ENCODE data around the gene VWA7.

VWA7 gene

DNA sequence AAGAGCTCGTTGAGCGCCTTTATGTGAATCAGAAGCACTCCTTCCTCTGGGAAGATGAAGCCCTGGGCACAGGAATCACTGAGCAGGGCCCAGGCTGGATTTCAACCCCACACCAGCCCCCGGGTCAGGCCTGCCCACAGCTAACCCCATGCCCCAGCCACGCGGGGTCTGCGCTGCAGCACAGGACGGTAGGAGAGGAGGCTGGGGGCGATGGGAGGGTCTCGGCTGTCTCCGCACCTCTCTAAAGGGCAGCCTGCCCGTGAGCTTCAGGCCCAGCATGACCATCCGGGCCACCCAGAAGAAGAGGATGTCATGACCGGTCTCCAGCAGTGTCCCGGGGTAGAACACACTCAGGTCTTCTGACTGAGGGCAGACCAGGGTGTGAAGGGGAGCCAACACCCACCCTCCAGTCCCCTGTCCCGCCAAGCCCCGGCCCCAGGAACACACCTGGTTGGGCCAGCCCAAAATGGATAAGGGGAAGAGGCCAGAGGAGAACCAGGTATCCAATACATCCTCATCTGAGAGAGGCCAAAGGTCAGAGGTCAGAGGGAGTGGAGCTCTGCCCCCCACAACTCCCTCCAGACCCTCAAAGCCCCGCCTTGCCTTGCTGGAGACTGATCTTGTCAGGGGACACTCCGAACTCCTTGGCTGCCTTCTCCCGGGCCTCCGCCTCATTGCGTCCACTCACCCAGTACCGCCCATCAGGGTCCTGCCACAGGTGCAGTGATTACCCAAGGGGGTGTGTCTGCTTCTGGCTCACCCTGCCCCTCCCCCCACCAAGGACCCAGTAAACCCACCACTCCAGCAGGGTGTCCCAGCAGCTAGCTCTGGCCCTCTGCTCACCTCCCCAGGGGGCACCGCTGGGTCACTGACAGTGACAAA is 4.4 kb upstream of the VWA7 start:
- no peaks in the 10 kb centered on the region for H3K27me3 ChIP-seq (ENCODE audit: insufficient read depth, low read length, poor library complexity)
- peaks cover 8% of the 10 kb centered on the region for H4K20me1 ChIP-seq (ENCODE audit: insufficient read depth, low read length)
- no peaks in the 10 kb centered on the region for H3K79me2 ChIP-seq (ENCODE audit: insufficient read depth, low read length)
- no peak for DNase-seq
- TF ChIP-seq EZH2 (IDR thresholded peaks at IDR 0.05; ENCODE audit: borderline replicate concordance, low read depth, low read length, severe bottlenecking): no peak
- TF ChIP-seq CTCF (IDR thresholded peaks at IDR 0.05; ENCODE audit: borderline replicate concordance, extremely low read depth, low read length, poor library complexity, severe bottlenecking): no peak
- peaks cover 86% of the 10 kb centered on the region for H3K36me3 ChIP-seq (ENCODE audit: insufficient read depth, low read length)
- no peak overlapping the region for H3K4me2 ChIP-seq (ENCODE audit: insufficient read depth, low read length)
- H3K4me3 ChIP-seq (ENCODE audit: low read depth in 1 of 2, low read length in 2 of 2): no peak overlapping the region
- ATAC-seq (ENCODE audit: insufficient read depth, low read depth): no peak
- no peaks in the 10 kb centered on the region for H3K9me3 ChIP-seq (ENCODE audit: insufficient read depth, low read length, severe bottlenecking)
- H3K9ac ChIP-seq (ENCODE audit: low read depth, low read length): no peak overlapping the region
- H3K4me1 ChIP-seq (ENCODE audit: insufficient read depth, low read length): no peaks in the 10 kb centered on the region
- H2AFZ ChIP-seq (ENCODE audit: low read depth, low read length): no peak overlapping the region
- no peak overlapping the region for H3K27ac ChIP-seq (ENCODE audit: low read length)

GRCh38 chr6:31780507-31781243 is 3.5 kb upstream of the VWA7 start:
- peaks cover 81% of the 10 kb centered on the region for H3K36me3 ChIP-seq (ENCODE audit: insufficient read depth, low read length)

GRCh38 chr6:31779908-31780307 is 2.8 kb upstream of the VWA7 start:
- H3K9ac ChIP-seq (ENCODE audit: low read depth, low read length): no peak overlapping the region
- no peaks in the 10 kb centered on the region for H3K9me3 ChIP-seq (ENCODE audit: insufficient read depth, low read length, severe bottlenecking)
- no peak for TF ChIP-seq EZH2 (IDR thresholded peaks at IDR 0.05; ENCODE audit: borderline replicate concordance, low read depth, low read length, severe bottlenecking)
- no peak for TF ChIP-seq CTCF (IDR thresholded peaks at IDR 0.05; ENCODE audit: borderline replicate concordance, extremely low read depth, low read length, poor library complexity, severe bottlenecking)
- H3K79me2 ChIP-seq (ENCODE audit: insufficient read depth, low read length): no peaks in the 10 kb centered on the region
- no peak for ATAC-seq (ENCODE audit: insufficient read depth, low read depth)
- peaks cover 8% of the 10 kb centered on the region for H4K20me1 ChIP-seq (ENCODE audit: insufficient read depth, low read length)
- H3K4me2 ChIP-seq (ENCODE audit: insufficient read depth, low read length): no peak overlapping the region
- no peak overlapping the region for H2AFZ ChIP-seq (ENCODE audit: low read depth, low read length)
- H3K27ac ChIP-seq (ENCODE audit: low read length): no peak overlapping the region
- H3K4me3 ChIP-seq (ENCODE audit: low read depth in 1 of 2, low read length in 2 of 2): no peak overlapping the region
- no peak for DNase-seq
- peaks cover 74% of the 10 kb centered on the region for H3K36me3 ChIP-seq (ENCODE audit: insufficient read depth, low read length)
- H3K4me1 ChIP-seq (ENCODE audit: insufficient read depth, low read length): no peaks in the 10 kb centered on the region
- no peaks in the 10 kb centered on the region for H3K27me3 ChIP-seq (ENCODE audit: insufficient read depth, low read length, poor library complexity)

More at GRCh38 chr6:31780507-31781243, 3.5 kb upstream of the VWA7 start:
- Histone ChIP-seq H3K4me2 (ENCODE audit: insufficient read depth, low read length) (no peak overlapping the region), H3K4me3 (ENCODE audit: low read depth in 1 of 2, low read length in 2 of 2) (no peak overlapping the region), H3K79me2 (ENCODE audit: insufficient read depth, low read length) (no peaks in the 10 kb centered on the region), H3K9ac (ENCODE audit: low read depth, low read length) (no peak overlapping the region), H4K20me1 (ENCODE audit: insufficient read depth, low read length) (peaks cover 8% of the 10 kb centered on the region), H3K4me1 (ENCODE audit: insufficient read depth, low read length) (no peaks in the 10 kb centered on the region), H3K27me3 (ENCODE audit: insufficient read depth, low read length, poor library complexity) (no peaks in the 10 kb centered on the region), H3K9me3 (ENCODE audit: insufficient read depth, low read length, severe bottlenecking) (no peaks in the 10 kb centered on the region), H3K27ac (ENCODE audit: low read length) (no peak overlapping the region), H2AFZ (ENCODE audit: low read depth, low read length) (no peak overlapping the region)
- ATAC-seq (ENCODE audit: insufficient read depth, low read depth) (no peak), DNase-seq (no peak)
- TF ChIP-seq CTCF (IDR thresholded peaks at IDR 0.05; ENCODE audit: borderline replicate concordance, extremely low read depth, low read length, poor library complexity, severe bottlenecking) (no peak), EZH2 (IDR thresholded peaks at IDR 0.05; ENCODE audit: borderline replicate concordance, low read depth, low read length, severe bottlenecking) (no peak)

All from DND-41 (cell line).